ENCODE measurements around the gene BORCS5. TPM values are rescaled to one million over a fixed set of nuclear protein-coding genes. Genes with fewer than 3 reads are reported as not detected.

Gene BORCS5
- polyA plus RNA-seq, 2 of the 4 experiments (the other 2 are of a cell fraction): 5.1 to 10.2 TPM

- no peak for DNase-seq (ENCODE audit: low read depth in 1 of 2, low spot score in 1 of 2)
- CTCF ChIA-PET: interaction anchor here (0.6 to 3.2 kb wide), 18 partner anchors 9 to 348 kb away, joined by 3 to 19 read pairs (median 4); no protein-coding TSS in a partner anchor
- 43% methylated on average over 10 of the region's 10 CpGs for WGBS (ENCODE audit: missing lambda C conversion rate)
- FAIRE-seq: no peak
- H3K9me3 ChIP-seq: no peaks in the 10 kb centered on the region
- peak overlapping the region; percentile 92 for H3K4me2 ChIP-seq
- peaks cover 12% of the 10 kb centered on the region for H3K4me1 ChIP-seq
- H3K4me3 ChIP-seq: peak overlapping the region; percentile 73
- ATAC-seq: no peak; a peak in 3 of 6 replicates
- TF ChIP-seq HOXB13 (CRISPR knock-in tag; IDR thresholded peaks at IDR 0.05; ENCODE audit: low read depth) (0 out of 2 replicates have a peak, but pooled peaks have one; percentile 31), CHD4 (IDR thresholded peaks at IDR 0.05; ENCODE audit: borderline replicate concordance) (no peak), RARB (CRISPR knock-in tag; IDR thresholded peaks at IDR 0.05) (no peak), POLR2A (IDR thresholded peaks at IDR 0.05; ENCODE audit: low read length) (no peak)
- peak overlapping the region; percentile 88 to 94 for H3K27ac ChIP-seq
- POLR2A ChIA-PET: interaction anchor here (0.6 to 1.6 kb wide), 6 partner anchors 16 to 379 kb away, joined by 3 to 6 read pairs (median 4); partner anchors contain the start of genes CREBL2 and LRP6
These were observed 1.0 kb downstream of the BORCS5 start for GRCh38 chr12:12357719-12358461.

GRCh38 chr12:12358528-12358927 lies 1.6 kb downstream of the BORCS5 start:
- H3K9me3 ChIP-seq: no peaks in the 10 kb centered on the region
- 92% methylated on average over 4 of the region's 4 CpGs for WGBS (ENCODE audit: missing lambda C conversion rate)
- DNase-seq (ENCODE audit: low read depth in 1 of 2, low spot score in 1 of 2) (no peak), FAIRE-seq (no peak), ATAC-seq (no peak)
- peaks cover 12% of the 10 kb centered on the region for H3K4me1 ChIP-seq
- H3K4me3 ChIP-seq: no peak overlapping the region; the same call in 1 of the 3 replicates
- TF ChIP-seq RNF2 (IDR thresholded peaks at IDR 0.05; ENCODE audit: borderline replicate concordance, low read depth) (no peak), E2F6 (IDR thresholded peaks at IDR 0.05; ENCODE audit: borderline replicate concordance, low read depth) (no peak), KDM1A (IDR thresholded peaks at IDR 0.05; ENCODE audit: low read depth) (0 out of 2 replicates have a peak, but pooled peaks have one; percentile 21)
- H3K27ac ChIP-seq: peak overlapping the region; percentile 88 to 94
- H3K4me2 ChIP-seq: peak overlapping the region; percentile 92
- CTCF ChIA-PET: interaction anchor here (0.8 to 3.2 kb wide), 6 partner anchors 9 to 347 kb away, joined by 3 to 19 read pairs (median 6); no protein-coding TSS in a partner anchor
- POLR2A ChIA-PET: no interaction called here

- ChIA-PET CTCF (interaction anchor here (0.6 to 1.2 kb wide), 4 partner anchors 12 to 340 kb away, joined by 3 to 4 read pairs (median 3); no protein-coding TSS in a partner anchor), POLR2A (interaction anchor here (1.0 kb wide), 1 partner anchor 8 kb away, joined by 4 read pairs; the partner anchor contains the start of gene BORCS5)
- FAIRE-seq (no peak), DNase-seq (ENCODE audit: low read depth in 1 of 2, low spot score in 1 of 2) (no peak), ATAC-seq (no peak)
- H3K27ac ChIP-seq: no peak overlapping the region; a peak in 1 of 6 replicates
- 91% methylated on average over 4 of the region's 4 CpGs for WGBS (ENCODE audit: missing lambda C conversion rate)
- no peak for TF ChIP-seq TP53 (CRISPR knock-in tag; IDR thresholded peaks at IDR 0.05)
- no peak for TF ChIP-seq HMGXB4 (CRISPR knock-in tag; IDR thresholded peaks at IDR 0.05; ENCODE audit: borderline replicate concordance)
- no peak for TF ChIP-seq USF2 (IDR thresholded peaks at IDR 0.05)
- no peak for TF ChIP-seq FOSL2 (IDR thresholded peaks at IDR 0.05)
- TF ChIP-seq FOSL2 (CRISPR knock-in tag; IDR thresholded peaks at IDR 0.05): no peak
- TF ChIP-seq ZNF302 (CRISPR knock-in tag; IDR thresholded peaks at IDR 0.05): no peak
- TF ChIP-seq ZFP36 (IDR thresholded peaks at IDR 0.05; ENCODE audit: borderline replicate concordance, partially characterized antibody): no peak
- no peak for TF ChIP-seq PHF8 (IDR thresholded peaks at IDR 0.05; ENCODE audit: borderline replicate concordance, low read depth)
- TF ChIP-seq GATA3 (IDR thresholded peaks at IDR 0.05; ENCODE audit: borderline replicate concordance): no peak
- TF ChIP-seq ELK1 (IDR thresholded peaks at IDR 0.05; ENCODE audit: low read depth, low read length): no peak
- TF ChIP-seq MYC (IDR thresholded peaks at IDR 0.05; ENCODE audit: borderline replicate concordance, low read length): no peak
- no peak for TF ChIP-seq FOXS1 (CRISPR knock-in tag; IDR thresholded peaks at IDR 0.05)
- no peak for TF ChIP-seq RARB (CRISPR knock-in tag; IDR thresholded peaks at IDR 0.05)
- TF ChIP-seq ZSCAN20 (CRISPR knock-in tag; IDR thresholded peaks at IDR 0.05): no peak
- no peak for TF ChIP-seq NPAS2 (CRISPR knock-in tag; IDR thresholded peaks at IDR 0.05; ENCODE audit: borderline replicate concordance)
- TF ChIP-seq CHD4 (IDR thresholded peaks at IDR 0.05; ENCODE audit: borderline replicate concordance): no peak
- H3K4me2 ChIP-seq: no peak overlapping the region
- no peak overlapping the region for H3K4me3 ChIP-seq
- peaks cover 10% of the 10 kb centered on the region for H3K4me1 ChIP-seq
- H3K9me3 ChIP-seq: no peaks in the 10 kb centered on the region
These were observed 8.0 kb downstream of the BORCS5 start for GRCh38 chr12:12364787-12365445.
